GM23338 (cell line): ENCODE data around the gene DMRT1. TPM values are rescaled to one million over a fixed set of nuclear protein-coding genes. Genes with fewer than 3 reads are reported as not detected.

Experiments
- ATAC-seq: fragments of 200-7000 bp; cut with Tn5 transposase; 3 replicates; pipeline ENCODE4 v1.9.1; 2020
- DNase-seq: peaks from one replicate; pipeline ENCODE4 v3.0.0-alpha.2; 2015; ENCODE audit warnings: low spot score
- H2AFZ ChIP-seq: fragments of 200-600 bp; sonication (generic); 2 replicates; pipeline ENCODE4 v1.8.0; 2016; ENCODE audit warnings: antibody characterized with exemption, mild to moderate bottlenecking, moderate library complexity
- H3F3A ChIP-seq: fragments of 200-600 bp; sonication (generic); replicated peaks from 2 replicates; pipeline ENCODE4 v1.8.0; 2017; ENCODE audit warnings: antibody characterized with exemption, mixed run types, low read depth
- H3K27ac ChIP-seq: fragments of 200-600 bp; sonication (generic); 2 replicates; pipeline ENCODE4 v1.6.1; 2016; ENCODE audit warnings: low read depth
- H3K27me3 ChIP-seq: fragments of 200-600 bp; sonication (generic); 2 replicates; pipeline ENCODE4 v1.8.0; 2016; ENCODE audit warnings: mild to moderate bottlenecking, mixed run types, moderate library complexity; ENCODE audit not compliant: insufficient read depth
- H3K36me3 ChIP-seq: fragments of 200-600 bp; sonication (generic); 2 replicates; pipeline ENCODE4 v1.8.0; 2016; ENCODE audit warnings: mild to moderate bottlenecking; ENCODE audit not compliant: insufficient read depth
- H3K4me1 ChIP-seq: fragments of 200-600 bp; sonication (generic); 2 replicates; pipeline ENCODE4 v1.8.0; 2016; ENCODE audit warnings: mild to moderate bottlenecking, moderate library complexity; ENCODE audit not compliant: insufficient read depth
- H3K4me2 ChIP-seq: fragments of 200-600 bp; sonication (generic); 2 replicates; pipeline ENCODE4 v1.7.1; 2017; ENCODE audit warnings: mixed run types
- H3K4me3 ChIP-seq: fragments of 200-600 bp; sonication (generic); 2 replicates; pipeline ENCODE4 v1.6.1; 2016; ENCODE audit warnings: mixed run types
- H3K79me2 ChIP-seq: fragments of 200-600 bp; sonication (generic); replicated peaks from 2 replicates; pipeline ENCODE4 v1.8.0; 2017; ENCODE audit warnings: mild to moderate bottlenecking; ENCODE audit not compliant: insufficient read depth
- H3K9me2 ChIP-seq: fragments of 200-600 bp; sonication (generic); 2 replicates; pipeline ENCODE4 v1.8.0; 2017; ENCODE audit not compliant: insufficient read depth
- H4K20me1 ChIP-seq: fragments of 200-600 bp; sonication (generic); replicated peaks from 2 replicates; pipeline ENCODE4 v1.8.0; 2017; ENCODE audit warnings: mild to moderate bottlenecking; ENCODE audit not compliant: insufficient read depth
- H3K27ac Mint-ChIP-seq: 2 replicates; pipeline ENCODE4 v1.8.0; 2020; ENCODE audit warnings: inconsistent platforms, mild to moderate bottlenecking, moderate library complexity, mixed read lengths
- H3K27me3 Mint-ChIP-seq: 3 replicates; pipeline ENCODE4 v1.8.0; 2022; ENCODE audit warnings: low read depth, mild to moderate bottlenecking, moderate library complexity, mixed read lengths, inconsistent platforms; ENCODE audit not compliant: insufficient read depth, poor library complexity
- H3K36me3 Mint-ChIP-seq: 3 replicates; pipeline ENCODE4 v1.8.0; 2021; ENCODE audit warnings: low read depth, mild to moderate bottlenecking, inconsistent platforms, moderate library complexity, mixed read lengths
- H3K4me1 Mint-ChIP-seq: 3 replicates; pipeline ENCODE4 v1.8.0; 2020; ENCODE audit warnings: mild to moderate bottlenecking, inconsistent platforms, mixed read lengths
- H3K4me3 Mint-ChIP-seq: 3 replicates; pipeline ENCODE4 v1.8.0; 2021; ENCODE audit warnings: moderate library complexity, mild to moderate bottlenecking, inconsistent platforms, mixed read lengths
- H3K9me3 Mint-ChIP-seq: 3 replicates; pipeline ENCODE4 v1.8.0; 2020; ENCODE audit warnings: moderate library complexity, mild to moderate bottlenecking, inconsistent platforms, mixed read lengths
- CREB1 ChIP-seq: fragments of 250-450 bp; sonication (Bioruptor Pico); IDR thresholded peaks from 2 replicates; pipeline ENCODE4 v1.5.0; 2020; ENCODE audit warnings: low read depth, mild to moderate bottlenecking, moderate library complexity
- EZH2 ChIP-seq: fragments of 200-600 bp; sonication (generic); IDR thresholded peaks from one replicate; pipeline ENCODE4 v1.8.0; 2017; ENCODE audit warnings: antibody characterized with exemption, mild to moderate bottlenecking, low read depth; ENCODE audit not compliant: unreplicated experiment
- EZH2phosphoT487 ChIP-seq: fragments of 200-600 bp; sonication (generic); IDR thresholded peaks from one replicate; pipeline ENCODE4 v1.8.1; 2018; ENCODE audit warnings: antibody characterized with exemption; ENCODE audit not compliant: unreplicated experiment
- JUNB ChIP-seq: IDR thresholded peaks from one replicate; pipeline ENCODE4 v1.6.1; 2016; ENCODE audit warnings: antibody characterized with exemption; ENCODE audit not compliant: unreplicated experiment
- NANOG ChIP-seq: IDR thresholded peaks from 2 replicates; pipeline ENCODE4 v1.6.1; 2016; ENCODE audit warnings: antibody characterized with exemption, borderline replicate concordance
- POLR2AphosphoS5 ChIP-seq: IDR thresholded peaks from 2 replicates; pipeline ENCODE4 v1.6.1; 2016; ENCODE audit warnings: antibody characterized with exemption, low read depth
- STAT1 ChIP-seq: IDR thresholded peaks from one replicate; pipeline ENCODE4 v1.6.1; 2016; ENCODE audit warnings: antibody characterized with exemption; ENCODE audit not compliant: unreplicated experiment
- ZNF114 ChIP-seq: fragments of 250-450 bp; sonication (Bioruptor Pico); IDR thresholded peaks from 2 replicates; pipeline ENCODE4 v1.5.0; 2020; ENCODE audit warnings: mild to moderate bottlenecking, moderate library complexity
- ZNF331 ChIP-seq: fragments of 250-450 bp; sonication (Bioruptor Pico); IDR thresholded peaks from 2 replicates; pipeline ENCODE4 v1.5.0; 2020; ENCODE audit warnings: low read depth, mild to moderate bottlenecking, moderate library complexity
- polyA plus RNA-seq: library from polyadenylated mRNA; unstranded; fragments of >200 nt; fragmentation: Nextera tagmentation; extraction: Ambion mirVana; gene quantifications from 2 replicates; pipeline ENCODE4 v1.2.1, GENCODE V29; 2016
- total RNA-seq: library from RNA; depleted of rRNA; stranded (reverse); fragments of >200 nt; shearing (Covaris generic); gene quantifications from 2 replicates; pipeline ENCODE4 v1.2.3, GENCODE V29; 2014
- TF ChIP-seq, protein P1 (sequence below): IDR thresholded peaks from 2 replicates; pipeline ENCODE4 v1.6.1; 2016; ENCODE audit warnings: antibody characterized with exemption
- TF ChIP-seq, protein P2 (sequence below), 2 experiments: fragments of 200-600 bp in 1 of 2; sonication (generic) in 1 of 2; conservative IDR thresholded peaks; 2 replicates each; pipeline versions ENCODE4 v1.5.1 to v1.6.1; 2016 to 2017; ENCODE audit warnings: antibody characterized with exemption in 2 of 2, low read depth in 2 of 2, mild to moderate bottlenecking in 2 of 2, moderate library complexity in 1 of 2
- TF ChIP-seq, protein P3 (sequence below): fragments of 250-450 bp; sonication (Bioruptor Pico); IDR thresholded peaks from 2 replicates; pipeline ENCODE4 v1.5.0; 2020; ENCODE audit warnings: mild to moderate bottlenecking, moderate library complexity
- TF ChIP-seq, protein P4 (sequence below): IDR thresholded peaks from one replicate; pipeline ENCODE4 v1.6.1; 2018; ENCODE audit warnings: antibody characterized with exemption; ENCODE audit not compliant: unreplicated experiment

The DMRT1 gene
- total and polyA plus RNA-seq, 2 experiments from 2014 or later = not detected

DNA sequence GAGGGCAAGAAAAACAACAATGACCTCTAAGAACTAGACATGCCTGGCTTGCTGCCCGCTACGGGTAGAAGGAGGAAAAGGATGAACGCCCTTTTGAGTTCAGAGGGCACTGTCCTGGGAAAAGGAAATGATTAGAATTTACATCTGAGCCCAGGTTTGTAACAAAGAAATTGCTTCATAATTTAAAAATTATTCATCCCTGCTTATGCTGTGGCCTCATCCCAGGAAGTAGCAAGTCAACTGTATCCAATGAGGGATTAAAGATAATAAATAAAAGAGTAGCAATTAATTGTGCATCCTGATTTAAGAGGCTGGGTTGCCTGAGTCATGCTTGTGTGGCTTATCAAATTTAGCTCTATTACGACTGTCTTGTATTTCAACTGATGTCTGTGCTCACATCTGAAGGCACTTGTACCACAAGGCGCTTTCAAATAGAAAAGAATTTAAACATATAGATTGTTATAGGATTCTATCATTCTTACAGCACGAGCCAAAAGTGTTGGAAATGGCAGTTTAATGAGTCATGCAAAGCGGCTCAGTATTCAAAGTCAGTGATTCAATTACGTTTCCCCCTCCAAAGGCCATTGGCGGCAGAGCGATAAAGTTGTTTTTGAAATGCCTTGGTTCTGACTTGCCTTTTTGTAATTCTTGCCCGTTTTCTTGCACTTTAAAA lies 40.0 kb upstream of the DMRT1 start:
- DNase-seq (no peak), ATAC-seq (no peak)
- Histone ChIP-seq H3K4me2 (no peak overlapping the region), H3K9me2 (no peaks in the 10 kb centered on the region), H3F3A (no peaks in the 10 kb centered on the region), H3K4me1 (no peaks in the 10 kb centered on the region; the same call in 1 of the 2 replicates), H3K27ac (no peak overlapping the region), H3K36me3 (no peaks in the 10 kb centered on the region), H3K4me3 (no peak overlapping the region), H4K20me1 (no peaks in the 10 kb centered on the region), H2AFZ (peak overlapping the region; percentile 73; the same call in 1 of the 2 replicates), H3K79me2 (no peaks in the 10 kb centered on the region), H3K27me3 (no peaks in the 10 kb centered on the region)
- Mint-ChIP-seq H3K27ac (no peak overlapping the region), H3K27me3 (no peaks in the 10 kb centered on the region), H3K9me3 (no peaks in the 10 kb centered on the region; the same call in 2 of the 3 replicates), H3K36me3 (no peaks in the 10 kb centered on the region), H3K4me3 (no peak overlapping the region), H3K4me1 (peaks cover 3% of the 10 kb centered on the region; the same call in 2 of the 3 replicates)
- TF ChIP-seq POLR2AphosphoS5 (no peak), EZH2phosphoT487 (no peak), ZNF114 (CRISPR knock-in tag) (no peak), EZH2 (no peak), NANOG (no peak), STAT1 (no peak), CREB1 (CRISPR knock-in tag) (no peak), ZNF331 (CRISPR knock-in tag) (no peak), JUNB (no peak)
- TF ChIP-seq, protein P1, sequence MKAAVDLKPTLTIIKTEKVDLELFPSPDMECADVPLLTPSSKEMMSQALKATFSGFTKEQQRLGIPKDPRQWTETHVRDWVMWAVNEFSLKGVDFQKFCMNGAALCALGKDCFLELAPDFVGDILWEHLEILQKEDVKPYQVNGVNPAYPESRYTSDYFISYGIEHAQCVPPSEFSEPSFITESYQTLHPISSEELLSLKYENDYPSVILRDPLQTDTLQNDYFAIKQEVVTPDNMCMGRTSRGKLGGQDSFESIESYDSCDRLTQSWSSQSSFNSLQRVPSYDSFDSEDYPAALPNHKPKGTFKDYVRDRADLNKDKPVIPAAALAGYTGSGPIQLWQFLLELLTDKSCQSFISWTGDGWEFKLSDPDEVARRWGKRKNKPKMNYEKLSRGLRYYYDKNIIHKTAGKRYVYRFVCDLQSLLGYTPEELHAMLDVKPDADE = no peak
- TF ChIP-seq, protein P2, sequence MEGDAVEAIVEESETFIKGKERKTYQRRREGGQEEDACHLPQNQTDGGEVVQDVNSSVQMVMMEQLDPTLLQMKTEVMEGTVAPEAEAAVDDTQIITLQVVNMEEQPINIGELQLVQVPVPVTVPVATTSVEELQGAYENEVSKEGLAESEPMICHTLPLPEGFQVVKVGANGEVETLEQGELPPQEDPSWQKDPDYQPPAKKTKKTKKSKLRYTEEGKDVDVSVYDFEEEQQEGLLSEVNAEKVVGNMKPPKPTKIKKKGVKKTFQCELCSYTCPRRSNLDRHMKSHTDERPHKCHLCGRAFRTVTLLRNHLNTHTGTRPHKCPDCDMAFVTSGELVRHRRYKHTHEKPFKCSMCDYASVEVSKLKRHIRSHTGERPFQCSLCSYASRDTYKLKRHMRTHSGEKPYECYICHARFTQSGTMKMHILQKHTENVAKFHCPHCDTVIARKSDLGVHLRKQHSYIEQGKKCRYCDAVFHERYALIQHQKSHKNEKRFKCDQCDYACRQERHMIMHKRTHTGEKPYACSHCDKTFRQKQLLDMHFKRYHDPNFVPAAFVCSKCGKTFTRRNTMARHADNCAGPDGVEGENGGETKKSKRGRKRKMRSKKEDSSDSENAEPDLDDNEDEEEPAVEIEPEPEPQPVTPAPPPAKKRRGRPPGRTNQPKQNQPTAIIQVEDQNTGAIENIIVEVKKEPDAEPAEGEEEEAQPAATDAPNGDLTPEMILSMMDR (conservative IDR thresholded peaks at IDR 0.05; ENCODE audit: low read depth in 2 of 2) = no peak
- TF ChIP-seq, protein P3, sequence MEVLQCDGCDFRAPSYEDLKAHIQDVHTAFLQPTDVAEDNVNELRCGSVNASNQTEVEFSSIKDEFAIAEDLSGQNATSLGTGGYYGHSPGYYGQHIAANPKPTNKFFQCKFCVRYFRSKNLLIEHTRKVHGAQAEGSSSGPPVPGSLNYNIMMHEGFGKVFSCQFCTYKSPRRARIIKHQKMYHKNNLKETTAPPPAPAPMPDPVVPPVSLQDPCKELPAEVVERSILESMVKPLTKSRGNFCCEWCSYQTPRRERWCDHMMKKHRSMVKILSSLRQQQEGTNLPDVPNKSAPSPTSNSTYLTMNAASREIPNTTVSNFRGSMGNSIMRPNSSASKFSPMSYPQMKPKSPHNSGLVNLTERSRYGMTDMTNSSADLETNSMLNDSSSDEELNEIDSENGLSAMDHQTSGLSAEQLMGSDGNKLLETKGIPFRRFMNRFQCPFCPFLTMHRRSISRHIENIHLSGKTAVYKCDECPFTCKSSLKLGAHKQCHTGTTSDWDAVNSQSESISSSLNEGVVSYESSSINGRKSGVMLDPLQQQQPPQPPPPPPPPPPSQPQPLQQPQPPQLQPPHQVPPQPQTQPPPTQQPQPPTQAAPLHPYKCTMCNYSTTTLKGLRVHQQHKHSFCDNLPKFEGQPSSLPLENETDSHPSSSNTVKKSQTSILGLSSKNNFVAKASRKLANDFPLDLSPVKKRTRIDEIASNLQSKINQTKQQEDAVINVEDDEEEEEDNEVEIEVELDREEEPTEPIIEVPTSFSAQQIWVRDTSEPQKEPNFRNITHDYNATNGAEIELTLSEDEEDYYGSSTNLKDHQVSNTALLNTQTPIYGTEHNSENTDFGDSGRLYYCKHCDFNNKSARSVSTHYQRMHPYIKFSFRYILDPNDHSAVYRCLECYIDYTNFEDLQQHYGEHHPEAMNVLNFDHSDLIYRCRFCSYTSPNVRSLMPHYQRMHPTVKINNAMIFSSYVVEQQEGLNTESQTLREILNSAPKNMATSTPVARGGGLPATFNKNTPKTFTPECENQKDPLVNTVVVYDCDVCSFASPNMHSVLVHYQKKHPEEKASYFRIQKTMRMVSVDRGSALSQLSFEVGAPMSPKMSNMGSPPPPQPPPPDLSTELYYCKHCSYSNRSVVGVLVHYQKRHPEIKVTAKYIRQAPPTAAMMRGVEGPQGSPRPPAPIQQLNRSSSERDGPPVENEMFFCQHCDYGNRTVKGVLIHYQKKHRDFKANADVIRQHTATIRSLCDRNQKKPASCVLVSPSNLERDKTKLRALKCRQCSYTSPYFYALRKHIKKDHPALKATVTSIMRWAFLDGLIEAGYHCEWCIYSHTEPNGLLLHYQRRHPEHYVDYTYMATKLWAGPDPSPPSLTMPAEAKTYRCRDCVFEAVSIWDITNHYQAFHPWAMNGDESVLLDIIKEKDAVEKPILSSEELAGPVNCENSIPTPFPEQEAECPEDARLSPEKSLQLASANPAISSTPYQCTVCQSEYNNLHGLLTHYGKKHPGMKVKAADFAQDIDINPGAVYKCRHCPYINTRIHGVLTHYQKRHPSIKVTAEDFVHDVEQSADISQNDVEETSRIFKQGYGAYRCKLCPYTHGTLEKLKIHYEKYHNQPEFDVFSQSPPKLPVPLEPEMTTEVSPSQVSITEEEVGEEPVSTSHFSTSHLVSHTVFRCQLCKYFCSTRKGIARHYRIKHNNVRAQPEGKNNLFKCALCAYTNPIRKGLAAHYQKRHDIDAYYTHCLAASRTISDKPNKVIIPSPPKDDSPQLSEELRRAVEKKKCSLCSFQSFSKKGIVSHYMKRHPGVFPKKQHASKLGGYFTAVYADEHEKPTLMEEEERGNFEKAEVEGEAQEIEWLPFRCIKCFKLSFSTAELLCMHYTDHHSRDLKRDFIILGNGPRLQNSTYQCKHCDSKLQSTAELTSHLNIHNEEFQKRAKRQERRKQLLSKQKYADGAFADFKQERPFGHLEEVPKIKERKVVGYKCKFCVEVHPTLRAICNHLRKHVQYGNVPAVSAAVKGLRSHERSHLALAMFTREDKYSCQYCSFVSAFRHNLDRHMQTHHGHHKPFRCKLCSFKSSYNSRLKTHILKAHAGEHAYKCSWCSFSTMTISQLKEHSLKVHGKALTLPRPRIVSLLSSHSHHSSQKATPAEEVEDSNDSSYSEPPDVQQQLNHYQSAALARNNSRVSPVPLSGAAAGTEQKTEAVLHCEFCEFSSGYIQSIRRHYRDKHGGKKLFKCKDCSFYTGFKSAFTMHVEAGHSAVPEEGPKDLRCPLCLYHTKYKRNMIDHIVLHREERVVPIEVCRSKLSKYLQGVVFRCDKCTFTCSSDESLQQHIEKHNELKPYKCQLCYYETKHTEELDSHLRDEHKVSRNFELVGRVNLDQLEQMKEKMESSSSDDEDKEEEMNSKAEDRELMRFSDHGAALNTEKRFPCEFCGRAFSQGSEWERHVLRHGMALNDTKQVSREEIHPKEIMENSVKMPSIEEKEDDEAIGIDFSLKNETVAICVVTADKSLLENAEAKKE = no peak
- TF ChIP-seq, protein P4, sequence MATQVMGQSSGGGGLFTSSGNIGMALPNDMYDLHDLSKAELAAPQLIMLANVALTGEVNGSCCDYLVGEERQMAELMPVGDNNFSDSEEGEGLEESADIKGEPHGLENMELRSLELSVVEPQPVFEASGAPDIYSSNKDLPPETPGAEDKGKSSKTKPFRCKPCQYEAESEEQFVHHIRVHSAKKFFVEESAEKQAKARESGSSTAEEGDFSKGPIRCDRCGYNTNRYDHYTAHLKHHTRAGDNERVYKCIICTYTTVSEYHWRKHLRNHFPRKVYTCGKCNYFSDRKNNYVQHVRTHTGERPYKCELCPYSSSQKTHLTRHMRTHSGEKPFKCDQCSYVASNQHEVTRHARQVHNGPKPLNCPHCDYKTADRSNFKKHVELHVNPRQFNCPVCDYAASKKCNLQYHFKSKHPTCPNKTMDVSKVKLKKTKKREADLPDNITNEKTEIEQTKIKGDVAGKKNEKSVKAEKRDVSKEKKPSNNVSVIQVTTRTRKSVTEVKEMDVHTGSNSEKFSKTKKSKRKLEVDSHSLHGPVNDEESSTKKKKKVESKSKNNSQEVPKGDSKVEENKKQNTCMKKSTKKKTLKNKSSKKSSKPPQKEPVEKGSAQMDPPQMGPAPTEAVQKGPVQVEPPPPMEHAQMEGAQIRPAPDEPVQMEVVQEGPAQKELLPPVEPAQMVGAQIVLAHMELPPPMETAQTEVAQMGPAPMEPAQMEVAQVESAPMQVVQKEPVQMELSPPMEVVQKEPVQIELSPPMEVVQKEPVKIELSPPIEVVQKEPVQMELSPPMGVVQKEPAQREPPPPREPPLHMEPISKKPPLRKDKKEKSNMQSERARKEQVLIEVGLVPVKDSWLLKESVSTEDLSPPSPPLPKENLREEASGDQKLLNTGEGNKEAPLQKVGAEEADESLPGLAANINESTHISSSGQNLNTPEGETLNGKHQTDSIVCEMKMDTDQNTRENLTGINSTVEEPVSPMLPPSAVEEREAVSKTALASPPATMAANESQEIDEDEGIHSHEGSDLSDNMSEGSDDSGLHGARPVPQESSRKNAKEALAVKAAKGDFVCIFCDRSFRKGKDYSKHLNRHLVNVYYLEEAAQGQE = no peak
